ENCODE measurements around the gene CDYL2.

- no peak for TF ChIP-seq EZH2 (IDR thresholded peaks at IDR 0.05)
- no peak for TF ChIP-seq POLR2AphosphoS5 (IDR thresholded peaks at IDR 0.05; ENCODE audit: borderline replicate concordance, low read depth, low read length)
- no peak for TF ChIP-seq FOXP2 (optimal IDR thresholded peaks at IDR 0.05; ENCODE audit: control extremely low read depth, extremely low read length, insufficient read depth)
Observed at GRCh38 chr16:80687606-80688005, 116.8 kb downstream of the CDYL2 start.
